OCI-LY3 (cell line): Measurements from ENCODE around the gene APOBR.

Experiments used
- H2AFZ ChIP-seq: fragments of 200-600, 300-600 bp; shearing (Covaris generic); 2 replicates; pipeline ENCODE4 v1.6.0; 2014; ENCODE audit warnings: antibody characterized with exemption, low read depth, low read length
- H3K27ac ChIP-seq: fragments of 200-600, 300-600 bp; sonication (generic); 2 replicates; pipeline ENCODE4 v1.5.1; 2014; ENCODE audit warnings: mild to moderate bottlenecking, low read length, moderate library complexity, mixed read lengths
- H3K27me3 ChIP-seq: fragments of 200-600, 300-600 bp; sonication (generic); 2 replicates; pipeline ENCODE4 v1.6.1; 2014; ENCODE audit warnings: low read depth, low read length, mixed read lengths
- H3K36me3 ChIP-seq: fragments of 200-600, 300-600 bp; sonication (generic); replicated peaks from 2 replicates; pipeline ENCODE3; 2014; ENCODE audit warnings: low read depth, low read length, mixed read lengths
- H3K4me1 ChIP-seq: fragments of 300-600, 200-600 bp; sonication (generic); 2 replicates; pipeline ENCODE4 v1.6.1; 2014; ENCODE audit warnings: low read length, mixed read lengths
- H3K4me2 ChIP-seq: fragments of 200-600, 300-600 bp; sonication (generic); 2 replicates; pipeline ENCODE4 v1.6.1; 2014; ENCODE audit warnings: low read length, mixed read lengths
- H3K4me3 ChIP-seq: fragments of 300-600, 200-600 bp; sonication (generic); 2 replicates; pipeline ENCODE4 v1.5.1; 2014; ENCODE audit warnings: antibody characterized with exemption, mild to moderate bottlenecking, low read length, moderate library complexity
- H3K79me2 ChIP-seq: fragments of 300-600, 200-600 bp; shearing (Covaris generic); 2 replicates; pipeline ENCODE4 v1.6.1; 2014; ENCODE audit warnings: mild to moderate bottlenecking, low read length, mixed read lengths
- H3K9ac ChIP-seq: fragments of 300-600, 200-600 bp; shearing (Covaris generic); 2 replicates; pipeline ENCODE4 v1.6.0; 2014; ENCODE audit warnings: mild to moderate bottlenecking, low read length, moderate library complexity
- H3K9me3 ChIP-seq: fragments of 200-600, 300-600 bp; shearing (Covaris generic); 2 replicates; pipeline ENCODE4 v1.6.1; 2014; ENCODE audit warnings: low read length, mixed read lengths; ENCODE audit not compliant: insufficient read depth
- H4K20me1 ChIP-seq: fragments of 200-600, 300-600 bp; sonication (generic); 2 replicates; pipeline ENCODE4 v1.6.1; 2016; ENCODE audit warnings: low read length, mixed read lengths; ENCODE audit not compliant: insufficient read depth
- CTCF ChIP-seq: fragments of 200-600, 300-600 bp; sonication (generic); IDR thresholded peaks from 2 replicates; pipeline ENCODE4 v1.5.1; 2014; ENCODE audit warnings: antibody characterized with exemption, low read length, low read depth
- EZH2phosphoT487 ChIP-seq: fragments of 200-600 bp; shearing (Covaris generic); IDR thresholded peaks from 2 replicates; pipeline ENCODE4 v1.6.1; 2018; ENCODE audit warnings: antibody characterized with exemption, mixed run types, low read depth

The APOBR gene

GRCh38 chr16:28501258-28502232, 7.1 kb downstream of the APOBR start:
- Histone ChIP-seq H3K4me2 (peak overlapping the region; percentile 19; the same call in 1 of the 2 replicates), H2AFZ (no peak overlapping the region), H4K20me1 (no peaks in the 10 kb centered on the region), H3K4me1 (peaks cover 57% of the 10 kb centered on the region), H3K36me3 (peaks cover 36% of the 10 kb centered on the region), H3K9ac (no peak overlapping the region), H3K27ac (no peak overlapping the region), H3K9me3 (no peaks in the 10 kb centered on the region), H3K4me3 (no peak overlapping the region), H3K27me3 (no peaks in the 10 kb centered on the region), H3K79me2 (peaks cover 55% of the 10 kb centered on the region)
- no peak for TF ChIP-seq EZH2phosphoT487
- no peak for TF ChIP-seq CTCF

GRCh38 chr16:28502290-28502689, 7.8 kb downstream of the APOBR start:
- Histone ChIP-seq H3K27me3 (no peaks in the 10 kb centered on the region), H3K9ac (no peak overlapping the region), H2AFZ (no peak overlapping the region), H3K9me3 (no peaks in the 10 kb centered on the region), H3K36me3 (peaks cover 36% of the 10 kb centered on the region), H3K79me2 (peaks cover 62% of the 10 kb centered on the region), H3K4me3 (no peak overlapping the region), H3K4me2 (peak overlapping the region; percentile 11; the same call in 1 of the 2 replicates), H3K4me1 (peaks cover 65% of the 10 kb centered on the region), H3K27ac (no peak overlapping the region), H4K20me1 (no peaks in the 10 kb centered on the region)
- TF ChIP-seq CTCF: no peak

- Histone ChIP-seq H3K27ac (peak overlapping the region; percentile 39), H2AFZ (no peak overlapping the region), H3K36me3 (peaks cover 34% of the 10 kb centered on the region), H4K20me1 (no peaks in the 10 kb centered on the region), H3K4me3 (peak overlapping the region; percentile 84; the same call in 1 of the 2 replicates), H3K9ac (peak overlapping the region; percentile 12; the same call in 1 of the 2 replicates), H3K79me2 (peaks cover 65% of the 10 kb centered on the region), H3K9me3 (no peaks in the 10 kb centered on the region), H3K4me2 (peak overlapping the region; percentile 93), H3K27me3 (no peaks in the 10 kb centered on the region), H3K4me1 (peaks cover 77% of the 10 kb centered on the region)
- no peak for TF ChIP-seq EZH2phosphoT487
- no peak for TF ChIP-seq CTCF
Measured at GRCh38 chr16:28503470-28504259, 9.2 kb downstream of the APOBR start.
